ENCODE data around the gene LRRC32. TPM values are rescaled to one million over a fixed set of nuclear protein-coding genes. Genes with fewer than 3 reads are reported as not detected.
A peak's percentile ranks its signal among the peaks of the same experiment; 100 is the strongest.

The LRRC32 gene
- total and polyA plus RNA-seq, 8 donors = 14.0 to 270 (median 23.9) TPM

- Histone ChIP-seq H3K27me3 (no peaks in the 10 kb centered on the region), H3K36me3 (no peaks in the 10 kb centered on the region), H3K4me1 (peaks cover 0 to 27% (median 10%) of the 10 kb centered on the region in 4 donors), H3K9me3 (peaks cover 1 to 7% (median 5%) of the 10 kb centered on the region in 4 donors), H3K4me3 (no peak overlapping the region), H3K27ac (peak overlapping the region in 4 of 5 donors; percentile 65 to 78 (median 72))
- WGBS, 5 donors = 53 to 70% (median 65%) methylated on average over 6 of the region's 6 CpGs
- no peak for DNase-seq
- TF ChIP-seq EP300 (IDR thresholded peaks at IDR 0.05) (no peak), POLR2A (IDR thresholded peaks at IDR 0.05) (no peak), CTCF (IDR thresholded peaks at IDR 0.05) (no peak), POLR2AphosphoS5 (IDR thresholded peaks at IDR 0.05) (no peak)
- intact Hi-C loops (cut with DNase I; ENCODE audit: low total_unique reads) = no loop called here
Observed at GRCh38 chr11:76630600-76631281, 39.8 kb downstream of the LRRC32 start.

DNA sequence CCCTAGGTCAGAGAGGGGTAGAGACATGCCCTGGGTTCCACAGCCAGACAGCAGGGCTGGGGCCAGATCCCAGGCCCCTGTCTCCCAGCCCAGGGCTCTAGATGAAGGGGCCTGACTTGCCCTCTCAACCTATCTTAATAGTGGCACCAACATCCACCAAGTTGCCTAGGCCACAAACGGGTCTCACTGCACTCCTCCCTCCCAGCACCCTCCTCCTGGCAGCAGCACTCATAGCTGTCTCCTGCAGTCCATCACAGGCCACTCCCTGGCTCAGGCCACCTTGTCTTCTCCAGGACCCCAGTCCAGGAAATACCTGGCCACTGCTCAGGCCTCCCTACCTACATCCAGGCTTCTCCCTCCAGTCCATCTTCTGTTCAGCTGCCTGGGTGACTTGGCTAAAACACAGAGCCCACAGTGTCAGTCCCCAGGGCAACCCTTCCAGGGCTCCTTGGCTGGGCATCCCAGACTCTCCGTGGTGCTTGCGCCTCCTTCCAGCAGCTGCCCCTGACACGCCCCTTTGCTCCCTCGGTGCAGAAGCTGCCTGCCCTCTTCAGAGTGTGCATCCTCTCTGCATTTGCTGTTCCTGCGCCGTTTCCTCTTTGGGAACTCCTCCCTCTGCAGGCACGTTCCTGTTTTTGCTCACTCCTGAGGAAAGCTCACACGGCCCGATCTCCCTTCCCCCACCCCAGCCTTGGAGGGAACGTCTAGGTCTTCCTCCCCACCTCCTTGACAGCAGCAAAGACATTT, 40.5 kb downstream of the LRRC32 start:
- intact Hi-C loops (cut with DNase I; ENCODE audit: low total_unique reads) = no loop called here
- TF ChIP-seq POLR2A (IDR thresholded peaks at IDR 0.05) (no peak), POLR2AphosphoS5 (IDR thresholded peaks at IDR 0.05) (peak in 2 of 3 donors; percentile 18 to 28)
- peak; percentile 40 to 78 for DNase-seq
- Histone ChIP-seq H3K9me3 (peaks cover 5 to 13% (median 11%) of the 10 kb centered on the region in 4 donors), H3K36me3 (no peaks in the 10 kb centered on the region), H3K27ac (peak overlapping the region; percentile 54 to 78 (median 70)), H3K4me3 (no peak overlapping the region), H3K4me1 (peaks cover 0 to 27% (median 10%) of the 10 kb centered on the region in 4 donors), H3K27me3 (no peaks in the 10 kb centered on the region)
- 25 to 42% (median 30%) methylated on average over 10 to 11 of the region's 11 CpGs for WGBS, 5 donors

GRCh38 chr11:76629116-76629852, 41.3 kb downstream of the LRRC32 start:
- peak in 1 of 2 donors; percentile 81 for DNase-seq
- 74 to 82% (median 81%) methylated on average over 3 to 10 of the region's 10 CpGs for WGBS, 5 donors
- Histone ChIP-seq H3K4me3 (no peak overlapping the region), H3K9me3 (peaks cover 5 to 13% (median 11%) of the 10 kb centered on the region in 4 donors), H3K27me3 (no peaks in the 10 kb centered on the region), H3K36me3 (no peaks in the 10 kb centered on the region), H3K27ac (peak overlapping the region; percentile 54 to 78 (median 70)), H3K4me1 (peaks cover 0 to 27% (median 10%) of the 10 kb centered on the region in 4 donors)
- intact Hi-C loops (cut with DNase I; ENCODE audit: low total_unique reads) = no loop called here
- TF ChIP-seq CTCF (IDR thresholded peaks at IDR 0.05) = no peak
- no peak for TF ChIP-seq EP300 (IDR thresholded peaks at IDR 0.05)
- peak; percentile 32 to 52 (median 50) for TF ChIP-seq POLR2AphosphoS5 (IDR thresholded peaks at IDR 0.05)
- TF ChIP-seq POLR2A (IDR thresholded peaks at IDR 0.05) = no peak

DNA sequence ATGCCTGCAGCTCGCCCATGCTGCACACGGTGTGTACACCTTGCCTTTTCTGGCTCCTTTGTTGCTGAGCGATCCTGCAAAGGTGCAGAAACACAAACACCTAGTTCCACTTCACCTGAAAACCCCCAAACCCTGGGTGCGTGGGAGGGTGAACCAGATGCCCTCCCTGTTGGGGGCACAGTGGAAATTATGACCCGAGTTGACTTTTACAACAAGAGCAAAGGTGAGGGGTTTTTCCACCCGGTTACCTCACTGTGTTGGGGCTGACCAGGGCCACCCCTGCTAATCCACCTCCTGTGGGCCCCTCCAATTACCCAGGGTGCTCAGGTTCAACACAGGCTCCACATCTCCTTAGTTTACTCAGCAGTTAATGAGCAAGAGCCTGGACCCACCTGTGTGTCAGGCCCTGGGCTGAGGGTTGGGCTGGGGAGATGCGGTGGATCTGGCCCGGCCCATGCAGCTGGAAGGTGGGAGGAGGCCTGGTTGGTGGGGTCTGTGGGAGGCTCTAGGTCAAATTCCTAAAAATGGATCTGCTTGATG, 42.1 kb downstream of the LRRC32 start:
- Histone ChIP-seq H3K36me3 (no peaks in the 10 kb centered on the region), H3K4me1 (peaks cover 0 to 27% (median 10%) of the 10 kb centered on the region in 4 donors), H3K27ac (peak overlapping the region in 4 of 5 donors; percentile 65 to 78 (median 72)), H3K9me3 (peaks cover 5 to 13% (median 11%) of the 10 kb centered on the region in 4 donors), H3K4me3 (no peak overlapping the region), H3K27me3 (no peaks in the 10 kb centered on the region)
- TF ChIP-seq POLR2A (IDR thresholded peaks at IDR 0.05) (no peak), CTCF (IDR thresholded peaks at IDR 0.05) (no peak), EP300 (IDR thresholded peaks at IDR 0.05) (no peak), POLR2AphosphoS5 (IDR thresholded peaks at IDR 0.05) (no peak)
- 81 to 92% (median 86%) methylated on average over 5 to 8 of the region's 8 CpGs for WGBS, 5 donors
- DNase-seq = peak in 1 of 2 donors; percentile 6
- intact Hi-C loops (cut with DNase I; ENCODE audit: low total_unique reads) = no loop called here

Data from stomach (tissue), 9 donors.